WTC11 (cell line): Measurements from ENCODE around the gene PPP1R27. TPM values are rescaled to one million over a fixed set of nuclear protein-coding genes. Genes with fewer than 3 reads are reported as not detected.

ENCODE experiments used
- ATAC-seq: fragments of 200-7000 bp; cut with Tn5 transposase; 2 replicates; pipeline ENCODE4 v1.10.0; 2021; ENCODE audit warnings: mild to moderate bottlenecking, moderate library complexity
- CTCF ChIA-PET: fragments of 300-600 bp; sonication (Branson Sonifier 250); formaldehyde crosslinking; loops from one replicate; lab custom pipeline; 2021; ENCODE audit warnings: antibody characterized with exemption; lab: Charles Lee
- POLR2A ChIA-PET: fragments of 350-600 bp; sonication (Branson Sonifier 250); formaldehyde crosslinking; loops from one replicate; lab custom pipeline; 2021; ENCODE audit warnings: antibody characterized with exemption; lab: Charles Lee
- DNase-seq: peaks from one replicate; pipeline ENCODE4 v3.0.0; 2021; ENCODE audit warnings: low spot score
- H3K27ac Mint-ChIP-seq: 2 replicates; pipeline ENCODE4 v1.8.0; 2021; ENCODE audit warnings: mixed read lengths
- H3K27me3 Mint-ChIP-seq: 2 replicates; pipeline ENCODE4 v1.8.0; 2021; ENCODE audit warnings: low read depth, mild to moderate bottlenecking, moderate library complexity, mixed read lengths
- H3K36me3 Mint-ChIP-seq: 2 replicates; pipeline ENCODE4 v1.8.0; 2021; ENCODE audit warnings: mixed read lengths
- H3K4me1 Mint-ChIP-seq: 2 replicates; pipeline ENCODE4 v1.8.0; 2022; ENCODE audit warnings: mixed read lengths
- H3K4me3 Mint-ChIP-seq: 2 replicates; pipeline ENCODE4 v1.8.0; 2021; ENCODE audit warnings: mild to moderate bottlenecking, moderate library complexity, mixed read lengths
- H3K9me3 Mint-ChIP-seq: 2 replicates; pipeline ENCODE4 v1.8.0; 2021; ENCODE audit warnings: mixed read lengths
- ATF1 ChIP-seq: sonication (generic); formaldehyde crosslinking; IDR thresholded peaks from 2 replicates; pipeline ENCODE4 v1.8.1; 2023; ENCODE audit warnings: mild to moderate bottlenecking, moderate library complexity, missing genetic modification reagents
- ATF6 ChIP-seq: sonication (generic); formaldehyde crosslinking; IDR thresholded peaks from 2 replicates; pipeline ENCODE4 v1.8.1; 2023; ENCODE audit warnings: mild to moderate bottlenecking, missing genetic modification reagents
- CBFB ChIP-seq: sonication (generic); formaldehyde crosslinking; IDR thresholded peaks from 2 replicates; pipeline ENCODE4 v1.8.1; 2022; ENCODE audit warnings: mild to moderate bottlenecking, low read depth, missing genetic modification reagents
- CTCF ChIP-seq: fragments of 200-600 bp; IDR thresholded peaks from 2 replicates; pipeline ENCODE4 v1.8.0; 2022; ENCODE audit warnings: antibody characterized with exemption
- FOXK1 ChIP-seq: sonication (generic); formaldehyde crosslinking; IDR thresholded peaks from 2 replicates; pipeline ENCODE4 v1.8.0; 2022; ENCODE audit warnings: mild to moderate bottlenecking, moderate library complexity, missing genetic modification reagents
- GABPB1 ChIP-seq: sonication (generic); formaldehyde crosslinking; IDR thresholded peaks from 2 replicates; pipeline ENCODE4 v1.8.1; 2023; ENCODE audit warnings: mild to moderate bottlenecking, missing genetic modification reagents
- MYBL2 ChIP-seq: sonication (generic); formaldehyde crosslinking; IDR thresholded peaks from 2 replicates; pipeline ENCODE4 v1.8.1; 2023; ENCODE audit warnings: mild to moderate bottlenecking, moderate library complexity, missing genetic modification reagents
- NFE2L1 ChIP-seq: sonication (generic); formaldehyde crosslinking; IDR thresholded peaks from 2 replicates; pipeline ENCODE4 v1.8.1; 2023; ENCODE audit warnings: missing genetic modification reagents
- OVOL2 ChIP-seq: fragments of 250-450 bp; sonication (Bioruptor Pico); IDR thresholded peaks from 2 replicates; pipeline ENCODE4 v1.9.0; 2021; ENCODE audit warnings: mild to moderate bottlenecking, borderline replicate concordance
- SP1 ChIP-seq: sonication (generic); formaldehyde crosslinking; conservative IDR thresholded peaks from 2 replicates; pipeline ENCODE4 v1.8.1; 2022; ENCODE audit warnings: missing genetic modification reagents
- TEAD4 ChIP-seq: sonication (generic); formaldehyde crosslinking; IDR thresholded peaks from 2 replicates; pipeline ENCODE4 v1.8.0; 2022; ENCODE audit warnings: mild to moderate bottlenecking, missing genetic modification reagents
- TP53 ChIP-seq: sonication (generic); formaldehyde crosslinking; IDR thresholded peaks from 2 replicates; pipeline ENCODE4 v1.8.1; 2023; ENCODE audit warnings: mild to moderate bottlenecking, missing genetic modification reagents
- ZNF121 ChIP-seq: sonication (generic); formaldehyde crosslinking; IDR thresholded peaks from 2 replicates; pipeline ENCODE4 v1.8.0; 2023; ENCODE audit warnings: missing genetic modification reagents
- ZNF263 ChIP-seq: sonication (generic); formaldehyde crosslinking; IDR thresholded peaks from 2 replicates; pipeline ENCODE4 v1.8.1; 2022; ENCODE audit warnings: low read depth, mild to moderate bottlenecking, moderate library complexity, missing genetic modification reagents
- ZNF396 ChIP-seq: fragments of 250-450 bp; sonication (Bioruptor Pico); IDR thresholded peaks from 2 replicates; pipeline ENCODE4 v1.8.0; 2021; ENCODE audit warnings: mild to moderate bottlenecking, moderate library complexity, borderline replicate concordance
- ZNF423 ChIP-seq: fragments of 250-450 bp; sonication (Bioruptor Pico); IDR thresholded peaks from 2 replicates; pipeline ENCODE4 v2.1.2; 2022; ENCODE audit warnings: mild to moderate bottlenecking, moderate library complexity
- ZNF671 ChIP-seq: fragments of 250-450 bp; sonication (Bioruptor Pico); IDR thresholded peaks from 2 replicates; pipeline ENCODE4 v1.8.0; 2021; ENCODE audit warnings: mild to moderate bottlenecking
- ZSCAN18 ChIP-seq: fragments of 250-450 bp; sonication (Bioruptor Pico); IDR thresholded peaks from 2 replicates; pipeline ENCODE4 v2.1.2; 2022; ENCODE audit warnings: mild to moderate bottlenecking, moderate library complexity
- total RNA-seq: library from RNA; stranded (reverse); gene quantifications from 3 replicates; pipeline ENCODE4 v1.2.3, GENCODE V29; 2021
- TF ChIP-seq, protein P1 (sequence below): sonication (generic); formaldehyde crosslinking; IDR thresholded peaks from 2 replicates; pipeline ENCODE4 v1.8.1; 2023; ENCODE audit warnings: mild to moderate bottlenecking, missing genetic modification reagents, moderate library complexity
- TF ChIP-seq, protein P2 (sequence below): sonication (generic); formaldehyde crosslinking; IDR thresholded peaks from 2 replicates; pipeline ENCODE4 v1.8.1; 2022; ENCODE audit warnings: mild to moderate bottlenecking, moderate library complexity, missing genetic modification reagents

Gene PPP1R27
- total RNA-seq, 1 experiment from 2014 or later = not detected

DNA sequence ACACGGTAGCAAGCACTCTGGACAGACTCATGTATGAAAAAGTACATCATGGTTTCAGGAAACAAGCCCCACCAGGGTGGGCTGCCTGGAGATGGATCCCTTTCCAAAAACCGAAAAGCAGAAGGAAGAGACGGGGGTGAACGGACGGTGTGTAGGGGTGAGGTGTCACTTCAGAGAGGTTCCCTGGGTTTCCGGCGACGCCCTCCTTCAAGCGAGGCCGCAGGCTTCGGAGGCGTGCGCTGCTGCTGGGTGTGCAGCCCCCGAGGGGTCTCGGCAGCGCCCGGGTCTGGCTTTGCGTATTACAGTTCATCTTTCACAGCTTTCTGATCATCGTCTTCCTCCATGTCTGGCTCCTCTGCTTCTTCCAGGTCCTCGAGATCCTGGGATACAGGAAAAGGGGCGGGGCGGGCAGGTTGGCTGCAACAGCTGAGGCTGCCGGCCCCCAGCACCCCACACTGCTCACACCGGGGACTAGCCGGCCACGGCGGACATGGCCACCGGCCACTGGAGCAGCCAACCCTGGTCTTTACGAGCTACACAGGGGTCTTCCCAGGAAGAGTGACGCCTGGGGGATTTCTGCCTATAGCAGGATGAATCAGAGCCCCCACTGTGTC is 9.0 kb upstream of the PPP1R27 start:
- H3K27ac Mint-ChIP-seq = peak overlapping the region; percentile 65; the same call in 1 of the 2 replicates
- DNase-seq (no peak), ATAC-seq (no peak)
- H3K36me3 Mint-ChIP-seq = peaks cover 34% of the 10 kb centered on the region
- no peak overlapping the region for H3K4me3 Mint-ChIP-seq
- H3K9me3 Mint-ChIP-seq = no peaks in the 10 kb centered on the region
- H3K27me3 Mint-ChIP-seq = no peaks in the 10 kb centered on the region
- POLR2A ChIA-PET = interaction anchor here (0.9 kb wide), 1 partner anchor 11 kb away, joined by 3 read pairs; the partner anchor contains the start of gene MCRIP1
- CTCF ChIA-PET = interaction anchor here (0.5 to 1.6 kb wide), 2 partner anchors 11 to 36 kb away, joined by 3 read pairs; no protein-coding TSS in a partner anchor
- no peaks in the 10 kb centered on the region for H3K4me1 Mint-ChIP-seq
- TF ChIP-seq ZSCAN18 (no peak), TEAD4 (CRISPR knock-in tag) (no peak), FOXK1 (CRISPR knock-in tag) (no peak), TP53 (CRISPR knock-in tag) (no peak), ATF1 (CRISPR knock-in tag) (no peak), ZNF263 (CRISPR knock-in tag) (no peak), CBFB (CRISPR knock-in tag) (no peak), MYBL2 (CRISPR knock-in tag) (no peak), ZNF121 (CRISPR knock-in tag) (no peak), GABPB1 (CRISPR knock-in tag) (no peak), OVOL2 (CRISPR knock-in tag) (no peak), ZNF423 (CRISPR knock-in tag) (no peak), SP1 (CRISPR knock-in tag) (no peak), ZNF396 (CRISPR knock-in tag) (no peak), ZNF671 (CRISPR knock-in tag) (no peak), ATF6 (no peak), NFE2L1 (CRISPR knock-in tag) (no peak), CTCF (no peak)
- TF ChIP-seq, protein P1, sequence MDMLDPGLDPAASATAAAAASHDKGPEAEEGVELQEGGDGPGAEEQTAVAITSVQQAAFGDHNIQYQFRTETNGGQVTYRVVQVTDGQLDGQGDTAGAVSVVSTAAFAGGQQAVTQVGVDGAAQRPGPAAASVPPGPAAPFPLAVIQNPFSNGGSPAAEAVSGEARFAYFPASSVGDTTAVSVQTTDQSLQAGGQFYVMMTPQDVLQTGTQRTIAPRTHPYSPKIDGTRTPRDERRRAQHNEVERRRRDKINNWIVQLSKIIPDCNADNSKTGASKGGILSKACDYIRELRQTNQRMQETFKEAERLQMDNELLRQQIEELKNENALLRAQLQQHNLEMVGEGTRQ = no peak
- TF ChIP-seq, protein P2, sequence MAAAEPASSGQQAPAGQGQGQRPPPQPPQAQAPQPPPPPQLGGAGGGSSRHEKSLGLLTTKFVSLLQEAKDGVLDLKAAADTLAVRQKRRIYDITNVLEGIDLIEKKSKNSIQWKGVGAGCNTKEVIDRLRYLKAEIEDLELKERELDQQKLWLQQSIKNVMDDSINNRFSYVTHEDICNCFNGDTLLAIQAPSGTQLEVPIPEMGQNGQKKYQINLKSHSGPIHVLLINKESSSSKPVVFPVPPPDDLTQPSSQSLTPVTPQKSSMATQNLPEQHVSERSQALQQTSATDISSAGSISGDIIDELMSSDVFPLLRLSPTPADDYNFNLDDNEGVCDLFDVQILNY = no peak
